Activated naive CD4-positive, alpha-beta T cell treated with anti-CD3 and anti-CD28 coated beads, Interleukin-2, amount 10 ng/mL, durations not matched to agents 7 days and 5 days (primary cell): ENCODE data around the gene CAV3.

Experiments
- CTCF ChIA-PET: fragments of 350-600 bp; sonication (Branson Sonifier 250); formaldehyde crosslinking; loops from one replicate; lab custom pipeline; 2021; ENCODE audit warnings: antibody characterized with exemption; lab: Charles Lee
- DNase-seq: peaks from one replicate; pipeline ENCODE4 v3.0.0-alpha.2; 2020
- H3K27ac Mint-ChIP-seq: one replicate; pipeline ENCODE4 v1.8.0; 2021; ENCODE audit warnings: mild to moderate bottlenecking, moderate library complexity, mixed read lengths
- H3K27me3 Mint-ChIP-seq: one replicate; pipeline ENCODE4 v1.8.0; 2021; ENCODE audit warnings: mild to moderate bottlenecking, mixed read lengths
- H3K36me3 Mint-ChIP-seq: one replicate; pipeline ENCODE4 v1.8.0; 2021; ENCODE audit warnings: mixed read lengths
- H3K4me1 Mint-ChIP-seq: one replicate; pipeline ENCODE4 v1.8.0; 2021; ENCODE audit warnings: mixed read lengths
- H3K4me3 Mint-ChIP-seq: one replicate; pipeline ENCODE4 v1.8.0; 2021; ENCODE audit warnings: mild to moderate bottlenecking, moderate library complexity, mixed read lengths
- H3K9me3 Mint-ChIP-seq: one replicate; pipeline ENCODE4 v1.8.0; 2021; ENCODE audit warnings: mixed read lengths

CAV3 gene

GRCh38 chr3:8724108-8724752 is 9.4 kb upstream of the CAV3 start:
- Mint-ChIP-seq H3K4me1 (no peaks in the 10 kb centered on the region), H3K36me3 (no peaks in the 10 kb centered on the region), H3K9me3 (peaks cover 4% of the 10 kb centered on the region), H3K27me3 (peaks cover 5% of the 10 kb centered on the region), H3K4me3 (no peak overlapping the region), H3K27ac (no peak overlapping the region)
- CTCF ChIA-PET: no interaction called here
- no peak for DNase-seq

- no peak overlapping the region for H3K27ac Mint-ChIP-seq
- no peak for DNase-seq
- CTCF ChIA-PET: no interaction called here
- peaks cover 4% of the 10 kb centered on the region for H3K9me3 Mint-ChIP-seq
- H3K4me3 Mint-ChIP-seq: no peak overlapping the region
- H3K27me3 Mint-ChIP-seq: peaks cover 8% of the 10 kb centered on the region
- no peaks in the 10 kb centered on the region for H3K36me3 Mint-ChIP-seq
- no peaks in the 10 kb centered on the region for H3K4me1 Mint-ChIP-seq
Measured at GRCh38 chr3:8727605-8728512, 5.7 kb upstream of the CAV3 start.

- no peaks in the 10 kb centered on the region for H3K36me3 Mint-ChIP-seq
- CTCF ChIA-PET: no interaction called here
- no peaks in the 10 kb centered on the region for H3K4me1 Mint-ChIP-seq
- DNase-seq: no peak
- peaks cover 4% of the 10 kb centered on the region for H3K9me3 Mint-ChIP-seq
- peaks cover 3% of the 10 kb centered on the region for H3K27me3 Mint-ChIP-seq
- H3K4me3 Mint-ChIP-seq: no peak overlapping the region
- H3K27ac Mint-ChIP-seq: no peak overlapping the region
Measured at GRCh38 chr3:8729479-8729878, 4.1 kb upstream of the CAV3 start.

GRCh38 chr3:8730656-8731055 is 2.9 kb upstream of the CAV3 start:
- H3K36me3 Mint-ChIP-seq: no peaks in the 10 kb centered on the region
- H3K4me1 Mint-ChIP-seq: no peaks in the 10 kb centered on the region
- H3K27me3 Mint-ChIP-seq: peaks cover 3% of the 10 kb centered on the region
- CTCF ChIA-PET: interaction anchor here (0.5 kb wide), 1 partner anchor 9 kb away, joined by 5 read pairs; no protein-coding TSS in a partner anchor
- no peak overlapping the region for H3K27ac Mint-ChIP-seq
- no peak overlapping the region for H3K4me3 Mint-ChIP-seq
- no peak for DNase-seq
- peaks cover 4% of the 10 kb centered on the region for H3K9me3 Mint-ChIP-seq

GRCh38 chr3:8732413-8732812 is 1.2 kb upstream of the CAV3 start:
- Mint-ChIP-seq H3K9me3 (no peaks in the 10 kb centered on the region), H3K27ac (no peak overlapping the region), H3K36me3 (no peaks in the 10 kb centered on the region), H3K4me3 (no peak overlapping the region), H3K4me1 (no peaks in the 10 kb centered on the region), H3K27me3 (peaks cover 10% of the 10 kb centered on the region)
- CTCF ChIA-PET: no interaction called here
- DNase-seq: no peak

GRCh38 chr3:8734137-8734878 is 706 bp downstream of the CAV3 start:
- H3K27me3 Mint-ChIP-seq: peaks cover 18% of the 10 kb centered on the region
- H3K4me1 Mint-ChIP-seq: no peaks in the 10 kb centered on the region
- H3K9me3 Mint-ChIP-seq: no peaks in the 10 kb centered on the region
- no peaks in the 10 kb centered on the region for H3K36me3 Mint-ChIP-seq
- H3K27ac Mint-ChIP-seq: peak overlapping the region; percentile 52
- H3K4me3 Mint-ChIP-seq: no peak overlapping the region
- CTCF ChIA-PET: no interaction called here
- DNase-seq: no peak

GRCh38 chr3:8734908-8735307 is 1.3 kb downstream of the CAV3 start:
- Mint-ChIP-seq H3K27ac (no peak overlapping the region), H3K4me3 (no peak overlapping the region), H3K36me3 (no peaks in the 10 kb centered on the region), H3K27me3 (peaks cover 18% of the 10 kb centered on the region), H3K9me3 (no peaks in the 10 kb centered on the region), H3K4me1 (no peaks in the 10 kb centered on the region)
- CTCF ChIA-PET: no interaction called here
- no peak for DNase-seq

GRCh38 chr3:8736436-8736835 is 2.8 kb downstream of the CAV3 start:
- H3K27ac Mint-ChIP-seq: no peak overlapping the region
- CTCF ChIA-PET: no interaction called here
- no peak overlapping the region for H3K4me3 Mint-ChIP-seq
- peak; percentile 10 for DNase-seq
- no peaks in the 10 kb centered on the region for H3K9me3 Mint-ChIP-seq
- H3K36me3 Mint-ChIP-seq: no peaks in the 10 kb centered on the region
- H3K27me3 Mint-ChIP-seq: peaks cover 25% of the 10 kb centered on the region
- no peaks in the 10 kb centered on the region for H3K4me1 Mint-ChIP-seq

GRCh38 chr3:8737301-8737700 is 3.7 kb downstream of the CAV3 start:
- Mint-ChIP-seq H3K36me3 (no peaks in the 10 kb centered on the region), H3K27me3 (peaks cover 31% of the 10 kb centered on the region), H3K9me3 (no peaks in the 10 kb centered on the region), H3K4me1 (no peaks in the 10 kb centered on the region), H3K4me3 (no peak overlapping the region), H3K27ac (no peak overlapping the region)
- no peak for DNase-seq
- CTCF ChIA-PET: no interaction called here

- no peak for DNase-seq
Measured at GRCh38 chr3:8737823-8738222, 4.2 kb downstream of the CAV3 start.

GRCh38 chr3:8738639-8739038 is 5.0 kb downstream of the CAV3 start:
- Mint-ChIP-seq H3K4me3 (no peak overlapping the region), H3K27me3 (peaks cover 37% of the 10 kb centered on the region), H3K27ac (no peak overlapping the region), H3K4me1 (no peaks in the 10 kb centered on the region), H3K36me3 (no peaks in the 10 kb centered on the region), H3K9me3 (no peaks in the 10 kb centered on the region)
- CTCF ChIA-PET: no interaction called here
- DNase-seq: no peak

More at GRCh38 chr3:8737823-8738222, 4.2 kb downstream of the CAV3 start:
- Mint-ChIP-seq H3K27me3 (peaks cover 32% of the 10 kb centered on the region), H3K27ac (no peak overlapping the region), H3K4me1 (no peaks in the 10 kb centered on the region), H3K4me3 (no peak overlapping the region), H3K36me3 (no peaks in the 10 kb centered on the region), H3K9me3 (no peaks in the 10 kb centered on the region)
- CTCF ChIA-PET: no interaction called here

- no peak overlapping the region for H3K4me3 Mint-ChIP-seq
- H3K27ac Mint-ChIP-seq: no peak overlapping the region
- CTCF ChIA-PET: interaction anchor here (0.6 to 0.9 kb wide), 2 partner anchors 9 to 30 kb away, joined by 3 to 5 read pairs; partner anchors contain the start of gene OXTR
- no peaks in the 10 kb centered on the region for H3K36me3 Mint-ChIP-seq
- no peaks in the 10 kb centered on the region for H3K9me3 Mint-ChIP-seq
- H3K4me1 Mint-ChIP-seq: no peaks in the 10 kb centered on the region
- no peak for DNase-seq
- peaks cover 37% of the 10 kb centered on the region for H3K27me3 Mint-ChIP-seq
Measured at GRCh38 chr3:8739757-8740504, 6.3 kb downstream of the CAV3 start.

- Mint-ChIP-seq H3K27me3 (peaks cover 37% of the 10 kb centered on the region), H3K36me3 (no peaks in the 10 kb centered on the region), H3K27ac (no peak overlapping the region), H3K9me3 (no peaks in the 10 kb centered on the region), H3K4me3 (no peak overlapping the region), H3K4me1 (no peaks in the 10 kb centered on the region)
- DNase-seq: peak; percentile 7
- CTCF ChIA-PET: no interaction called here
Measured at GRCh38 chr3:8741581-8742261, 8.1 kb downstream of the CAV3 start.
